Choroid plexus epithelial cell (primary cell): Measurements from ENCODE around the gene UBE2O.
"Not testable (repeated sequence)": the region's sequence is repeated elsewhere in the genome, so short reads cannot be mapped to it uniquely, and the experiment has no call there.

Experiments used
- DNase-seq: peaks from one replicate; pipeline ENCODE4 v3.0.0-alpha.2; 2010; ENCODE audit warnings: low read depth
- H3K4me3 ChIP-seq: 2 replicates; pipeline ENCODE4 v1.5.1; 2011; ENCODE audit warnings: low read depth, mild to moderate bottlenecking, control low read depth, low read length, moderate library complexity
- TF ChIP-seq, protein P1 (sequence below): conservative IDR thresholded peaks from 2 replicates; pipeline ENCODE4 v1.5.1; 2011; ENCODE audit warnings: low read depth, mild to moderate bottlenecking, control low read depth, inconsistent platforms, low read length, moderate library complexity

Gene UBE2O

DNA sequence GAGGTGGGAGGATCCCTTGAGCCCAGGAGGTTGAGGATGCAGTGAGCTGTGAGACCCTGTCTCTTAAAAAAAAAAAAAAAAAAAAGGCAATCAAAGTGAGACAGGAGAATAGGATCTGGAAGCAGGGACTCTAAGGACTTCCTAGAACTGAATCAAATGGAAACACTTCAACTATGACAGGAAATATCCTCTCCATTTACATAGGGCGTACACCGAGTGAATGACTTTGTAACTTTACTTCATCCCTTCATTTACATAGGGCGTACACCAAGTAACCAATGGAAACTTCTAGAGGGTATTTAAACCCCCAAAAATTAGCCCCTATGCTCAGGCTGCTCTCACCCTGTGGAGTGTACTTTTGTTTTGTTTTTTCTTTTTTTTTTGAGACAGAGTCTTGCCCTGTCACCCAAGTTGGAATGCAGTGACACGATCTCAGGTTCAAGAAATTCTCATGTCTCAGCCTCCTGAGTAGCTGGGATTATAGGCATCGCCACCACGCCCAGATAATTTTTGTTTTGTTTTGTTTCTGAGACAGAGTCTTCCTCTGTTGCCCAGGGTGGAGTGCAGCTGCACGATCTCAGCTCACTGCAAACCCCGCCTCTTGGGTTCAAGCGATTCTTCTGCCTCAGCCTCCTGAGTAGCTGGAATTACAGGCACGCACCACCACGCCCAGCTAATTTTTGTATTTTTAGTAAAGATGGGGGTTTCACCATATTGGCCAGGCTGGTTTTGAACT lies 89.7 kb downstream of the UBE2O start:
- no peak for DNase-seq
- no peak overlapping the region for H3K4me3 ChIP-seq
- TF ChIP-seq, protein P1, sequence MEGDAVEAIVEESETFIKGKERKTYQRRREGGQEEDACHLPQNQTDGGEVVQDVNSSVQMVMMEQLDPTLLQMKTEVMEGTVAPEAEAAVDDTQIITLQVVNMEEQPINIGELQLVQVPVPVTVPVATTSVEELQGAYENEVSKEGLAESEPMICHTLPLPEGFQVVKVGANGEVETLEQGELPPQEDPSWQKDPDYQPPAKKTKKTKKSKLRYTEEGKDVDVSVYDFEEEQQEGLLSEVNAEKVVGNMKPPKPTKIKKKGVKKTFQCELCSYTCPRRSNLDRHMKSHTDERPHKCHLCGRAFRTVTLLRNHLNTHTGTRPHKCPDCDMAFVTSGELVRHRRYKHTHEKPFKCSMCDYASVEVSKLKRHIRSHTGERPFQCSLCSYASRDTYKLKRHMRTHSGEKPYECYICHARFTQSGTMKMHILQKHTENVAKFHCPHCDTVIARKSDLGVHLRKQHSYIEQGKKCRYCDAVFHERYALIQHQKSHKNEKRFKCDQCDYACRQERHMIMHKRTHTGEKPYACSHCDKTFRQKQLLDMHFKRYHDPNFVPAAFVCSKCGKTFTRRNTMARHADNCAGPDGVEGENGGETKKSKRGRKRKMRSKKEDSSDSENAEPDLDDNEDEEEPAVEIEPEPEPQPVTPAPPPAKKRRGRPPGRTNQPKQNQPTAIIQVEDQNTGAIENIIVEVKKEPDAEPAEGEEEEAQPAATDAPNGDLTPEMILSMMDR = no peak

DNA sequence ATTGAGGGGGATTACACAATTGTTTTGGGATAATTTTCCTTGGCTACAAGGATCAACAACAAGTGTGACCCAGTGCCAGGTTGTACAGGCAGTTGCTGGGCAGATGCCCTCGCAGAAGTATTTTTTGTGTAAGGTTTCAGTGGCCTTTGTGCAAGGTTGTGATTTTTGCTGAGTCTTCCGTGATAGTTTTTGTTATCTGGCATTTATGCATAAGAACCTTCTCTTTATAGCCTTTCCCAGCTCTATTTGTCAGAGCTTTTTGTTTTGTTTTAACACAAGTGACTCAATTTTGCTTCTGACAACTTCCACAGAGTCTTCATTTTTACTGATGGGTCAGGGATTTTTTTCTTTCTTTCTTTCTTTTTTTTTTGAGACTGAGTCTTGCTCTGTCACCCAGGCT lies 92.5 kb downstream of the UBE2O start:
- TF ChIP-seq, protein P1 = no peak
- H3K4me3 ChIP-seq = no peak overlapping the region
- DNase-seq = no peak

DNA sequence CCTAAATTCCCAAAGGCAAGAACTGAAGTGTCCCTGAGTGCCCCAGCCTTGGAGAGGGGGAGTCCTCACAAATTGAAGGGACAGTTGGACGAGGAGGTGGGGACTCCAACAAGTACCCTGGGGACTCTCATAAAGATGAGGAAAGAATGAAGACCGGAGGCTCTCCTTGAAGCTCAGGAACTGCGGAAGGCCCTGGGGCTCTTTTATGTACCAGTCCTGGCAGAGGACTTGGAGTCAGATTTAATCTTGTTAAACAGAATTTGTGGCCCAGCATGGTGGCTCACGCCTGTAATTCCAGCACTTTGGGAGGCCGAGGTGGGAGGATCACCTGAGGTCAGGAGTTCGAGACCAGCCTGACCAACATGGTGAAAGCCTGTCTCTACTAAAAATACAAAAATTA lies 93.2 kb downstream of the UBE2O start:
- H3K4me3 ChIP-seq, DNase-seq: not testable (repeated sequence)

DNA sequence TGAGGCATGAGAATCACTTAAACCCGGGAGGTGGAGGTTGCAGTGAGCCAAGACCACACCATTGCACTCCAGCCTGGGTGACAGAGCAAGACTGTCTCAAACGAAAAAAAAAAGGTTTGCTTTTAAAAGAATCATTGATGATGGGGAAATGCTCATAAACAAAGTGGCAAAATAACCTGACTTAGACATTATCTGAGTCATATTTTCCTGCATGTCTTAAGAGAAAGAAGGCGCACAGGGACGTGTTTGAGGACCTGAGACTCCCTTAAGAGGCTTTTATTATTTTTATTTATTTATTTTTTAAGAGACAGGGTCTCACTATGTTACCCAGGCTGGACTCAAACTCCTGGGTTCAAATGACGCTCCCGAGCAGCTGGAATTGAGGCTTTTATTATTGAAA lies 93.6 kb downstream of the UBE2O start:
- TF ChIP-seq, protein P1 = no peak
- DNase-seq = no peak
- H3K4me3 ChIP-seq = no peak overlapping the region

DNA sequence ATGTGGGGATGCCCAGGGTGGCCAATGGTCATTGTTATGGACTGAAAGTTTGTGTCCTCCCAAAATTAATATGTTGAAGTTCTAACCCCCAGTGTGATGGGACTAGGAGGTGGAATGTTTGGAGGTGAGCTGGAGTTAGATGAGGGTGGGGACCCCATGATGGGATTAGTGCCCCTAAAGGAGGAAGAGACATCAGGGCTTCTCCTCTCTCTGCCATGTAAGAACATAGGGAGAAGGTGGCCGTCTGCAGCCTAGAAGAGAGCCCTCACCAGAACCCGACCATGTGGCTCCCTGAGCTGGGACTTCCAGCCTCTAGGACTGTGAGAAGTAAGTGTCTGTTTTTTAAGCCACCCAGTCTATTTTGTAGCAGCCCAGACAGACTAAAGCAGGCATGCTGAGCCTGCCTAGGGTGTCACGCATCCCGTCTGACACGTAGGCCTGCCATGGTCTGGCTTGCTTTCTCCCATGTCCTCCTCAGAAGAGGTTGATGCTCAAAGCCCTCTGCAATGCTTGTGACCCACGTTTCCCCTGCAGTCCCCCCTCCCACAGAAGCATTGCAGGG lies 95.3 kb downstream of the UBE2O start:
- DNase-seq = no peak
- no peak overlapping the region for H3K4me3 ChIP-seq
- TF ChIP-seq, protein P1 = no peak

DNA sequence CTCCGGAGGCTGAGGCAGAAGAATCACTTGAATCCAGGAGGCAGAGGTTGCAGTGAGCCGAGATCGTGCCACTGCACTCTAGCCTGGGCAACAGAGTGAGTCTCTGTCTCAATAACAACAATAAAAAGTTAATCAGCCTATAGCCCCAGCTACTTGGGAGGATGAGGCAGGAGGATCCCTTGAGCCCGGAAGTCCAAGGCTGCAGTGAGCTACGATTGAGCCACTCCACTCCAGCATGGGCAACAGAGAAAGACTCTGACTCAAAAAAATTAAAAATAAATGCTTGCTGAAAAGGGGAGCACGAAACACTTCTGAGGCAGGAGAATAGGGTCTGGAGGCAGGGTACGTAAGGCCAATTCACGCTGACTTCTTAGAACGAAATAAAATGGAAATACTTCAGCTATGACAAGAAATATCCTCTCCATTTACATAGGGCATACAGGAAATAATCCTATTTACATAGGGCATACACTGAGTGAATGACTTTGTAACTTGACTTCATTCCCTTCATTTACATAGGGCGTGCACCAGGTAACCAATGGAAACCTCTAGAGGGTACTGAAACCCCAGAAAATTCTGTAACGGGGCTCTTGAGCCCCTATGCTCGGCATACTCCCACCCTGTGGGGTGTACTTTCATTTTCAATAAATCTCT lies 96.0 kb downstream of the UBE2O start:
- DNase-seq = no peak
- H3K4me3 ChIP-seq = no peak overlapping the region
- TF ChIP-seq, protein P1 = no peak

DNA sequence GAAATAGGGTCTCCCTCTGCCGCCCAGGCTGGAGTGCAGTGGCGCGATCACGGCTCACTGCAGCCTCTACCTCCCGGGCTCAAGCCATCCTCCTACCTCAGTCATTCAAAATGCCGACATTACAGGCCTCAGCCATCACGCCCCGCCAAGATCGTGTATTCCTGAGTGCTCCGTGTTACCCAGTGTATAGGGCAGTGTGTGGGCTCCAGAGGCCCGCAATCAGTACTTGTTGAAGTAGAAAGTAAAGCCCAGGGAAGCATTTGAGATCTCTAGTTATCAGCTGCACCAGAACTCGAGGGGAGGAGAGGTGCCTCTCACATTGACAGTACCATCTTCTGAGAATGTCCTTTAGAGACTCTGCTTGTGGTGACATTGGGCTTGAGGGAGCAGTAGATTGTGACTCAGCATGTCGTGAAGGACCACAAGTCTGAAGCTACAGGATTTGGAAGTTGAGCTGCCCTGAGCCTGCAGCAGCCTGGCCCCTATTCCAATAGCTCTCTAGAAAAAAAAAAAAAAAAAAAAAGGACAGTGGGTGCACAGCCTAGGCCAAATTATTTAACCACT lies 98.1 kb downstream of the UBE2O start:
- no peak for DNase-seq
- TF ChIP-seq, protein P1 = no peak
- no peak overlapping the region for H3K4me3 ChIP-seq
